ENCODE data around the gene SPHK1.

SPHK1 gene

GRCh38 chr17:76408037-76408849 is 23.8 kb downstream of the SPHK1 start:
- DNase-seq, result no peak

- DNase-seq, result no peak
Observed at GRCh38 chr17:76410328-76410965, 26.0 kb downstream of the SPHK1 start.

GRCh38 chr17:76411247-76411646 is 26.8 kb downstream of the SPHK1 start:
- no peak for DNase-seq

GRCh38 chr17:76414334-76415295 is 30.2 kb downstream of the SPHK1 start:
- DNase-seq, result no peak

GRCh38 chr17:76415786-76416185 is 31.4 kb downstream of the SPHK1 start:
- DNase-seq, result no peak

- DNase-seq, result no peak
Observed at GRCh38 chr17:76416457-76416856, 32.0 kb downstream of the SPHK1 start.

GRCh38 chr17:76416899-76417298 is 32.5 kb downstream of the SPHK1 start:
- no peak for DNase-seq

GRCh38 chr17:76417499-76418143 is 33.2 kb downstream of the SPHK1 start:
- no peak for DNase-seq

GRCh38 chr17:76419576-76420260 is 35.3 kb downstream of the SPHK1 start:
- no peak for DNase-seq

- no peak for DNase-seq
Observed at GRCh38 chr17:76420356-76421043, 36.1 kb downstream of the SPHK1 start.

- no peak for DNase-seq
Observed at GRCh38 chr17:76421044-76421407, 36.6 kb downstream of the SPHK1 start.

GRCh38 chr17:76422406-76422805 is 38.0 kb downstream of the SPHK1 start:
- no peak for DNase-seq

- DNase-seq, result no peak
Observed at GRCh38 chr17:76422860-76423259, 38.5 kb downstream of the SPHK1 start.

GRCh38 chr17:76426853-76427252 is 42.4 kb downstream of the SPHK1 start:
- no peak for DNase-seq

- DNase-seq, result no peak
Observed at GRCh38 chr17:76427501-76428231, 43.3 kb downstream of the SPHK1 start.

GRCh38 chr17:76428511-76428910 is 44.1 kb downstream of the SPHK1 start:
- DNase-seq, result no peak

- DNase-seq, result no peak
Observed at GRCh38 chr17:76431509-76431908, 47.1 kb downstream of the SPHK1 start.

- DNase-seq, result no peak
Observed at GRCh38 chr17:76432004-76432403, 47.6 kb downstream of the SPHK1 start.

GRCh38 chr17:76432712-76433336 is 48.4 kb downstream of the SPHK1 start:
- DNase-seq, result no peak

GRCh38 chr17:76433693-76434092 is 49.3 kb downstream of the SPHK1 start:
- DNase-seq, result no peak
